SK-N-SH (cell line): ENCODE measurements around the gene ARID2. TPM values are rescaled to one million over a fixed set of nuclear protein-coding genes. Genes with fewer than 3 reads are reported as not detected.

Source experiments
- CTCF ChIA-PET: fragments of 300-600, 350-600 bp; formaldehyde crosslinking; extraction: SDS; loops from one replicate; lab custom pipeline; 2021; lab: Yijun Ruan, JAX
- POLR2A ChIA-PET: fragments of 350-600 bp; sonication (Branson Sonifier 250); formaldehyde crosslinking; extraction: SDS; loops from one replicate; lab custom pipeline; 2020; ENCODE audit warnings: antibody characterized with exemption, inconsistent platforms; lab: Yijun Ruan, JAX
- DNase-seq: peaks from one replicate; pipeline ENCODE4 v3.0.0; 2012
- H2AFZ ChIP-seq: fragments of 200-600 bp; sonication (generic); 2 replicates; pipeline ENCODE4 v1.8.1; 2016; ENCODE audit warnings: antibody characterized with exemption, mild to moderate bottlenecking, low read depth
- H3F3A ChIP-seq: fragments of 200-600 bp; sonication (generic); replicated peaks from 2 replicates; pipeline ENCODE3; 2016; ENCODE audit warnings: antibody characterized with exemption, mild to moderate bottlenecking; ENCODE audit not compliant: insufficient read depth
- H3K27ac ChIP-seq, 2 experiments: fragments of 200-500 bp in 1 of 2; fragments of 200-600 bp in 1 of 2; sonication (Bioruptor generic) in 1 of 2; sonication (generic), shearing (Covaris generic) in 1 of 2; 2 replicates each; pipeline versions ENCODE4 v1.5.1 to v1.6.1; 2014 to 2016; ENCODE audit warnings: low read depth in 2 of 2, inconsistent platforms in 1 of 2, low read length in 1 of 2, mild to moderate bottlenecking in 1 of 2, mixed read lengths in 1 of 2
- H3K27me3 ChIP-seq: fragments of 200-600 bp; sonication (generic), shearing (Covaris generic); 2 replicates; pipeline ENCODE4 v1.6.1; 2016; ENCODE audit warnings: mixed run types; ENCODE audit not compliant: insufficient read depth
- H3K36me3 ChIP-seq, 2 experiments: fragments of 200-500 bp in 1 of 2; fragments of 200-600 bp in 1 of 2; sonication (Bioruptor generic) in 1 of 2; sonication (generic) in 1 of 2; replicated peaks in 1 of 2; 2 replicates each; pipeline versions ENCODE3 to v1.5.1; 2014 to 2016; ENCODE audit warnings: low read length in 1 of 2, mild to moderate bottlenecking in 1 of 2; ENCODE audit not compliant: insufficient read depth in 2 of 2, control insufficient read depth in 1 of 2
- H3K4me1 ChIP-seq, 2 experiments: fragments of 200-500 bp in 1 of 2; fragments of 200-600 bp in 1 of 2; sonication (Bioruptor generic) in 1 of 2; sonication (generic), shearing (Covaris generic) in 1 of 2; 2 replicates each; pipeline versions ENCODE4 v1.5.1 to v1.6.1; 2014 to 2016; ENCODE audit warnings: low read depth in 1 of 2, low read length in 1 of 2, mixed run types in 1 of 2; ENCODE audit not compliant: insufficient read depth in 2 of 2, control insufficient read depth in 1 of 2
- H3K4me2 ChIP-seq: fragments of 200-600 bp; sonication (generic), shearing (Covaris generic); 2 replicates; pipeline ENCODE4 v1.6.1; 2017; ENCODE audit warnings: mixed run types
- H3K4me3 ChIP-seq, 2 experiments: fragments of 200-500 bp in 1 of 2; fragments of 200-600 bp in 1 of 2; sonication (Bioruptor generic) in 1 of 2; sonication (generic), shearing (Covaris generic) in 1 of 2; 2 replicates each; pipeline versions ENCODE4 v1.5.1 to v1.8.1; 2014 to 2016; ENCODE audit warnings: low read depth in 2 of 2, inconsistent platforms in 1 of 2, low read length in 1 of 2, mild to moderate bottlenecking in 1 of 2, mixed read lengths in 1 of 2, moderate library complexity in 1 of 2
- H3K79me2 ChIP-seq: fragments of 200-600 bp; sonication (generic); 2 replicates; pipeline ENCODE4 v1.8.1; 2017; ENCODE audit warnings: mild to moderate bottlenecking; ENCODE audit not compliant: insufficient read depth
- H3K9ac ChIP-seq: fragments of 200-600 bp; sonication (generic); 2 replicates; pipeline ENCODE4 v1.6.1; 2017; ENCODE audit warnings: mixed run types
- H3K9me2 ChIP-seq: fragments of 200-600 bp; sonication (generic); 2 replicates; pipeline ENCODE4 v1.6.1; 2017; ENCODE audit warnings: mixed run types
- H3K9me3 ChIP-seq: fragments of 200-600 bp; sonication (generic); 2 replicates; pipeline ENCODE4 v1.6.1; 2017; ENCODE audit warnings: mixed run types, mild to moderate bottlenecking, moderate library complexity
- H4K20me1 ChIP-seq: fragments of 200-600 bp; sonication (generic); 2 replicates; pipeline ENCODE4 v1.6.1; 2017; ENCODE audit warnings: mild to moderate bottlenecking, mixed run types; ENCODE audit not compliant: insufficient read depth
- EP300 ChIP-seq, 2 experiments: IDR thresholded peaks; 2 replicates each; pipeline versions ENCODE4 v1.4.0 to v1.6.1; 2012; ENCODE audit warnings: borderline replicate concordance in 1 of 2, low read depth in 1 of 2, low read length in 1 of 2
- FOSL2 ChIP-seq: IDR thresholded peaks from 2 replicates; pipeline ENCODE4 v1.4.0; 2012; ENCODE audit warnings: low read depth, mild to moderate bottlenecking, moderate library complexity, borderline replicate concordance
- FOXJ3 ChIP-seq: sonication (generic); formaldehyde crosslinking; IDR thresholded peaks from 2 replicates; pipeline ENCODE4 v1.5.1; 2020; ENCODE audit warnings: mild to moderate bottlenecking, missing genetic modification reagents
- FOXM1 ChIP-seq: IDR thresholded peaks from 2 replicates; pipeline ENCODE4 v1.4.0; 2012; ENCODE audit warnings: low read depth, mild to moderate bottlenecking
- GABPA ChIP-seq: IDR thresholded peaks from 2 replicates; pipeline ENCODE4 v1.4.0; 2012; ENCODE audit warnings: low read depth, mild to moderate bottlenecking
- GATA2 ChIP-seq: sonication (generic); formaldehyde crosslinking; IDR thresholded peaks from 2 replicates; pipeline ENCODE4 v1.5.0; 2020; ENCODE audit warnings: mild to moderate bottlenecking, missing genetic modification reagents
- JUND ChIP-seq: IDR thresholded peaks from 2 replicates; pipeline ENCODE4 v1.4.0; 2012
- MEF2A ChIP-seq: IDR thresholded peaks from 2 replicates; pipeline ENCODE4 v1.4.0; 2012; ENCODE audit warnings: low read depth, borderline replicate concordance
- MXI1 ChIP-seq: IDR thresholded peaks from 2 replicates; pipeline ENCODE4 v1.6.1; 2012; ENCODE audit warnings: mild to moderate bottlenecking, low read depth, low read length, improper control_type of control experiment
- NRF1 ChIP-seq: IDR thresholded peaks from 2 replicates; pipeline ENCODE4 v1.6.1; 2012; ENCODE audit warnings: low read depth, mild to moderate bottlenecking, low read length
- PBX3 ChIP-seq: IDR thresholded peaks from 2 replicates; pipeline ENCODE4; 2012
- RAD21 ChIP-seq: IDR thresholded peaks from 2 replicates; pipeline ENCODE4 v1.6.1; 2012; ENCODE audit warnings: mild to moderate bottlenecking, low read length
- RCOR1 ChIP-seq: fragments of 150-350 bp; IDR thresholded peaks from 2 replicates; pipeline ENCODE4 v1.6.1; 2017; ENCODE audit warnings: antibody characterized with exemption, low read length
- RFX5 ChIP-seq: IDR thresholded peaks from 2 replicates; pipeline ENCODE4 v1.6.1; 2012; ENCODE audit warnings: mild to moderate bottlenecking, improper control_type of control experiment, low read length
- SMC3 ChIP-seq: IDR thresholded peaks from 2 replicates; pipeline ENCODE4 v1.6.1; 2012; ENCODE audit warnings: low read depth, low read length, improper control_type of control experiment
- YY1 ChIP-seq: IDR thresholded peaks from 2 replicates; pipeline ENCODE4 v1.4.0; 2012; ENCODE audit warnings: low read depth, mild to moderate bottlenecking
- whole genome bisulfite sequencing: methylation state at CpG from one replicate; pipeline ENCODE4 v1.1.6; 2017; ENCODE audit warnings: low lambda C conversion rate; 5-methylcytosine and 5-hydroxymethylcytosine counted together
- polyA plus RNA-seq, 3 experiments: library from polyadenylated mRNA; depleted of rRNA; stranded (reverse); fragments of >200 nt; gene quantifications; 2 replicates each; pipeline ENCODE4 v1.2.3, GENCODE V29; 2012
- TF ChIP-seq, protein P1 (sequence below): IDR thresholded peaks from 2 replicates; pipeline ENCODE4 v1.6.1; 2012; ENCODE audit warnings: mild to moderate bottlenecking, low read depth, low read length, moderate library complexity
- TF ChIP-seq, protein P2 (sequence below): fragments of 200-600 bp; sonication (generic); IDR thresholded peaks from 2 replicates; pipeline ENCODE4 v1.6.1; 2017; ENCODE audit warnings: antibody characterized with exemption, mild to moderate bottlenecking, moderate library complexity
- TF ChIP-seq, protein P3 (sequence below): IDR thresholded peaks from 2 replicates; pipeline ENCODE4 v1.4.0; 2012; ENCODE audit warnings: low read depth

The ARID2 gene
- polyA plus RNA-seq, 1 of the 3 experiments (the other 2 are of a cell fraction), result 5.9 TPM

- TF ChIP-seq, protein P1, sequence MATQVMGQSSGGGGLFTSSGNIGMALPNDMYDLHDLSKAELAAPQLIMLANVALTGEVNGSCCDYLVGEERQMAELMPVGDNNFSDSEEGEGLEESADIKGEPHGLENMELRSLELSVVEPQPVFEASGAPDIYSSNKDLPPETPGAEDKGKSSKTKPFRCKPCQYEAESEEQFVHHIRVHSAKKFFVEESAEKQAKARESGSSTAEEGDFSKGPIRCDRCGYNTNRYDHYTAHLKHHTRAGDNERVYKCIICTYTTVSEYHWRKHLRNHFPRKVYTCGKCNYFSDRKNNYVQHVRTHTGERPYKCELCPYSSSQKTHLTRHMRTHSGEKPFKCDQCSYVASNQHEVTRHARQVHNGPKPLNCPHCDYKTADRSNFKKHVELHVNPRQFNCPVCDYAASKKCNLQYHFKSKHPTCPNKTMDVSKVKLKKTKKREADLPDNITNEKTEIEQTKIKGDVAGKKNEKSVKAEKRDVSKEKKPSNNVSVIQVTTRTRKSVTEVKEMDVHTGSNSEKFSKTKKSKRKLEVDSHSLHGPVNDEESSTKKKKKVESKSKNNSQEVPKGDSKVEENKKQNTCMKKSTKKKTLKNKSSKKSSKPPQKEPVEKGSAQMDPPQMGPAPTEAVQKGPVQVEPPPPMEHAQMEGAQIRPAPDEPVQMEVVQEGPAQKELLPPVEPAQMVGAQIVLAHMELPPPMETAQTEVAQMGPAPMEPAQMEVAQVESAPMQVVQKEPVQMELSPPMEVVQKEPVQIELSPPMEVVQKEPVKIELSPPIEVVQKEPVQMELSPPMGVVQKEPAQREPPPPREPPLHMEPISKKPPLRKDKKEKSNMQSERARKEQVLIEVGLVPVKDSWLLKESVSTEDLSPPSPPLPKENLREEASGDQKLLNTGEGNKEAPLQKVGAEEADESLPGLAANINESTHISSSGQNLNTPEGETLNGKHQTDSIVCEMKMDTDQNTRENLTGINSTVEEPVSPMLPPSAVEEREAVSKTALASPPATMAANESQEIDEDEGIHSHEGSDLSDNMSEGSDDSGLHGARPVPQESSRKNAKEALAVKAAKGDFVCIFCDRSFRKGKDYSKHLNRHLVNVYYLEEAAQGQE, result no peak
- TF ChIP-seq GATA2, result no peak
- no peak for TF ChIP-seq EP300 (IDR thresholded peaks at IDR 0.05; ENCODE audit: borderline replicate concordance in 1 of 2, low read depth in 1 of 2, low read length in 1 of 2)
- TF ChIP-seq FOSL2, result no peak
Observed at GRCh38 chr12:45737638-45738037, 8.1 kb downstream of the ARID2 start (continued).

- no peak overlapping the region for H2AFZ ChIP-seq
- no peaks in the 10 kb centered on the region; a peak in 1 of 4 replicates for H3K4me1 ChIP-seq
- DNase-seq, result no peak
- peaks cover 20 to 60% of the 10 kb centered on the region in 2 experiments for H3K36me3 ChIP-seq
- CTCF ChIA-PET, result interaction anchor here (0.6 to 1.6 kb wide), 5 partner anchors 12 to 702 kb away, joined by 3 to 7 read pairs (median 4); partner anchors contain the start of gene ARID2
- peaks cover 15% of the 10 kb centered on the region for H3K9me3 ChIP-seq
- peaks cover 4% of the 10 kb centered on the region for H4K20me1 ChIP-seq
- WGBS, result 100% methylated on average over 1 of the region's 1 CpG
- H3K27ac ChIP-seq, result no peak overlapping the region
- no peaks in the 10 kb centered on the region for H3K9me2 ChIP-seq
- no peaks in the 10 kb centered on the region for H3K27me3 ChIP-seq
- H3F3A ChIP-seq, result peaks cover 6% of the 10 kb centered on the region
- no peak for TF ChIP-seq GABPA
- TF ChIP-seq FOXM1, result no peak
- TF ChIP-seq, all 33 proteins: peak for 0
- H3K4me3 ChIP-seq, result no peak overlapping the region
- H3K4me2 ChIP-seq, result no peak overlapping the region
- POLR2A ChIA-PET, result interaction anchor here (0.8 to 0.9 kb wide), 2 partner anchors 13 to 14 kb away, joined by 3 to 4 read pairs; partner anchors contain the start of gene ARID2
- peaks cover 100% of the 10 kb centered on the region for H3K79me2 ChIP-seq
- H3K9ac ChIP-seq, result no peak overlapping the region
Observed at GRCh38 chr12:45742590-45742989, 13.1 kb downstream of the ARID2 start.

- Histone ChIP-seq H3K27me3 (no peaks in the 10 kb centered on the region), H3K4me1 (no peaks in the 10 kb centered on the region; a peak in 1 of 4 replicates), H3F3A (peaks cover 6% of the 10 kb centered on the region), H3K27ac (no peak overlapping the region), H3K9me2 (no peaks in the 10 kb centered on the region), H3K4me2 (no peak overlapping the region), H3K9me3 (peaks cover 15% of the 10 kb centered on the region; the same call in 1 of the 2 replicates), H4K20me1 (peaks cover 4% of the 10 kb centered on the region), H3K36me3 (peaks cover 17 to 53% of the 10 kb centered on the region in 2 experiments), H3K9ac (no peak overlapping the region), H3K79me2 (peaks cover 100% of the 10 kb centered on the region), H2AFZ (no peak overlapping the region), H3K4me3 (no peak overlapping the region)
- ChIA-PET CTCF (interaction anchor here (0.9 to 3.9 kb wide), 4 partner anchors 14 to 20 kb away, joined by 4 to 11 read pairs (median 5); partner anchors contain the start of gene ARID2), POLR2A (interaction anchor here (0.6 kb wide), 1 partner anchor 529 kb away, joined by 4 read pairs; no protein-coding TSS in a partner anchor)
- 90% methylated on average over 2 of the region's 2 CpGs for WGBS
- TF ChIP-seq MEF2A (no peak), RCOR1 (no peak), FOSL2 (no peak), RFX5 (no peak), RAD21 (no peak), MXI1 (no peak), FOXJ3 (CRISPR knock-in tag) (no peak), GATA2 (no peak), GABPA (no peak), YY1 (no peak), SMC3 (no peak), JUND (no peak), NRF1 (no peak), PBX3 (no peak)
- TF ChIP-seq, protein P2, sequence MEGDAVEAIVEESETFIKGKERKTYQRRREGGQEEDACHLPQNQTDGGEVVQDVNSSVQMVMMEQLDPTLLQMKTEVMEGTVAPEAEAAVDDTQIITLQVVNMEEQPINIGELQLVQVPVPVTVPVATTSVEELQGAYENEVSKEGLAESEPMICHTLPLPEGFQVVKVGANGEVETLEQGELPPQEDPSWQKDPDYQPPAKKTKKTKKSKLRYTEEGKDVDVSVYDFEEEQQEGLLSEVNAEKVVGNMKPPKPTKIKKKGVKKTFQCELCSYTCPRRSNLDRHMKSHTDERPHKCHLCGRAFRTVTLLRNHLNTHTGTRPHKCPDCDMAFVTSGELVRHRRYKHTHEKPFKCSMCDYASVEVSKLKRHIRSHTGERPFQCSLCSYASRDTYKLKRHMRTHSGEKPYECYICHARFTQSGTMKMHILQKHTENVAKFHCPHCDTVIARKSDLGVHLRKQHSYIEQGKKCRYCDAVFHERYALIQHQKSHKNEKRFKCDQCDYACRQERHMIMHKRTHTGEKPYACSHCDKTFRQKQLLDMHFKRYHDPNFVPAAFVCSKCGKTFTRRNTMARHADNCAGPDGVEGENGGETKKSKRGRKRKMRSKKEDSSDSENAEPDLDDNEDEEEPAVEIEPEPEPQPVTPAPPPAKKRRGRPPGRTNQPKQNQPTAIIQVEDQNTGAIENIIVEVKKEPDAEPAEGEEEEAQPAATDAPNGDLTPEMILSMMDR, result no peak
- TF ChIP-seq, protein P3, sequence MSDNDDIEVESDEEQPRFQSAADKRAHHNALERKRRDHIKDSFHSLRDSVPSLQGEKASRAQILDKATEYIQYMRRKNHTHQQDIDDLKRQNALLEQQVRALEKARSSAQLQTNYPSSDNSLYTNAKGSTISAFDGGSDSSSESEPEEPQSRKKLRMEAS, result no peak
- DNase-seq, result no peak
Observed at GRCh38 chr12:45743247-45743646, 13.7 kb downstream of the ARID2 start.
